ENCODE measurements around the gene EFNA3. TPM values are rescaled to one million over a fixed set of nuclear protein-coding genes. Genes with fewer than 3 reads are reported as not detected.

Gene EFNA3
- total and polyA plus RNA-seq, 9 of the 15 experiments (the other 6 are each of a cell fraction or from before 2014, with no cell fraction given): 0.59 to 7.9 (median 4.7) TPM

DNA sequence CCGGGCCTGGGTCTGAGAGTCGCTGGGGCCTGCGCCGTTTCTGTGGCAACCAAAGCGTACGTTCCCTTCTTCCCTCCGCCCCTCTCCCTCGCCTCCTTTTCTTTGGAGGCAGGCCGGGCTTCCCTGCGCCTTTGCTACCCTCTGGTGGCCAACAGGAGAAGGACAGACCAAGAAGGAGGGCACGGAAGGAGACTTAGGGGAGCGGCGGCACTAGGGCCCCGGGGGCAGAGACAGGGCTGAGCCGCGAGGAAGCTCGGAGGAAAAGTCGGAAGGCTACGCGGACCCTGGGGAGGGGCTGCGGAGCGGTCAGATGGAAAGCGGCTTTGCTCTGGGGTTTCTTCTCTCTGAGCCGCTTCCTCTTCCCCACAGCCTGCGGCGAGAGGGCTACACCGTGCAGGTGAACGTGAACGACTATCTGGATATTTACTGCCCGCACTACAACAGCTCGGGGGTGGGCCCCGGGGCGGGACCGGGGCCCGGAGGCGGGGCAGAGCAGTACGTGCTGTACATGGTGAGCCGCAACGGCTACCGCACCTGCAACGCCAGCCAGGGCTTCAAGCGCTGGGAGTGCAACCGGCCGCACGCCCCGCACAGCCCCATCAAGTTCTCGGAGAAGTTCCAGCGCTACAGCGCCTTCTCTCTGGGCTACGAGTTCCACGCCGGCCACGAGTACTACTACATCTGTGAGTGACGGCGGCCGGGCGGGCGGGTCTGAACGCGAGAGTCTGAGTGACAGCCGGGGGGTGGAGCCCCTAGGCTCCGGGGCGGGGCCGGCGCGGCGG, 6.3 kb downstream of the EFNA3 start (continued):
- TF ChIP-seq ZNF79 (CRISPR knock-in tag; IDR thresholded peaks at IDR 0.05; ENCODE audit: low read depth) (no peak), SIN3A (IDR thresholded peaks at IDR 0.05; ENCODE audit: borderline replicate concordance in 2 of 2, control insufficient read depth in 1 of 2, low read depth in 2 of 2, low read length in 2 of 2) (peak; percentile 72 to 81; a peak in 3 of 4 replicates), JUN (IDR thresholded peaks at IDR 0.05; ENCODE audit: borderline replicate concordance, low read depth, low read length) (peak; percentile 59; the same call in 1 of the 2 replicates), JUN (CRISPR knock-in tag; IDR thresholded peaks at IDR 0.05; ENCODE audit: borderline replicate concordance) (no peak), NR2F6 (CRISPR knock-in tag; IDR thresholded peaks at IDR 0.05) (0 out of 2 replicates have a peak, but pooled peaks have one; percentile 10), ZFX (CRISPR knock-in tag; IDR thresholded peaks at IDR 0.05) (peak; percentile 57; the same call in 1 of the 2 replicates), KAT7 (CRISPR knock-in tag; IDR thresholded peaks at IDR 0.05; ENCODE audit: borderline replicate concordance) (no peak), TCF7L2 (IDR thresholded peaks at IDR 0.05; ENCODE audit: low read depth, low read length) (no peak), SRSF1 (IDR thresholded peaks at IDR 0.05; ENCODE audit: low read depth, low read length) (no peak), JUNB (CRISPR knock-in tag; conservative IDR thresholded peaks at IDR 0.05) (no peak), FOXA1 (IDR thresholded peaks at IDR 0.05; ENCODE audit: borderline replicate concordance) (no peak), IRF2 (CRISPR knock-in tag; IDR thresholded peaks at IDR 0.05) (no peak), ZHX1 (conservative IDR thresholded peaks at IDR 0.05; ENCODE audit: low read length) (no peak), HDAC6 (IDR thresholded peaks at IDR 0.05; ENCODE audit: low read depth, low read length) (no peak), BRCA1 (IDR thresholded peaks at IDR 0.05) (no peak), BRCA1 (CRISPR knock-in tag; IDR thresholded peaks at IDR 0.05) (no peak), ZBTB17 (CRISPR knock-in tag; IDR thresholded peaks at IDR 0.05) (no peak), NR3C1 (CRISPR knock-in tag; IDR thresholded peaks at IDR 0.05) (no peak), THAP7 (CRISPR knock-in tag; IDR thresholded peaks at IDR 0.05) (peak; percentile 60; the same call in 1 of the 2 replicates)
- TF ChIP-seq, protein P1, sequence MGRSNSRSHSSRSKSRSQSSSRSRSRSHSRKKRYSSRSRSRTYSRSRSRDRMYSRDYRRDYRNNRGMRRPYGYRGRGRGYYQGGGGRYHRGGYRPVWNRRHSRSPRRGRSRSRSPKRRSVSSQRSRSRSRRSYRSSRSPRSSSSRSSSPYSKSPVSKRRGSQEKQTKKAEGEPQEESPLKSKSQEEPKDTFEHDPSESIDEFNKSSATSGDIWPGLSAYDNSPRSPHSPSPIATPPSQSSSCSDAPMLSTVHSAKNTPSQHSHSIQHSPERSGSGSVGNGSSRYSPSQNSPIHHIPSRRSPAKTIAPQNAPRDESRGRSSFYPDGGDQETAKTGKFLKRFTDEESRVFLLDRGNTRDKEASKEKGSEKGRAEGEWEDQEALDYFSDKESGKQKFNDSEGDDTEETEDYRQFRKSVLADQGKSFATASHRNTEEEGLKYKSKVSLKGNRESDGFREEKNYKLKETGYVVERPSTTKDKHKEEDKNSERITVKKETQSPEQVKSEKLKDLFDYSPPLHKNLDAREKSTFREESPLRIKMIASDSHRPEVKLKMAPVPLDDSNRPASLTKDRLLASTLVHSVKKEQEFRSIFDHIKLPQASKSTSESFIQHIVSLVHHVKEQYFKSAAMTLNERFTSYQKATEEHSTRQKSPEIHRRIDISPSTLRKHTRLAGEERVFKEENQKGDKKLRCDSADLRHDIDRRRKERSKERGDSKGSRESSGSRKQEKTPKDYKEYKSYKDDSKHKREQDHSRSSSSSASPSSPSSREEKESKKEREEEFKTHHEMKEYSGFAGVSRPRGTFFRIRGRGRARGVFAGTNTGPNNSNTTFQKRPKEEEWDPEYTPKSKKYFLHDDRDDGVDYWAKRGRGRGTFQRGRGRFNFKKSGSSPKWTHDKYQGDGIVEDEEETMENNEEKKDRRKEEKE (IDR thresholded peaks at IDR 0.05; ENCODE audit: borderline replicate concordance in 1 of 2, control insufficient read depth in 1 of 2, low read depth in 2 of 2, low read length in 1 of 2): no peak
